Activated CD4-positive, alpha-beta T cell treated with anti-CD3 and anti-CD28 coated beads for 24 hours (primary cell): ENCODE data around the gene DPH1.
"Not testable (repeated sequence)": the region's sequence is repeated elsewhere in the genome, so short reads cannot be mapped to it uniquely, and the experiment has no call there.

ENCODE experiments used
- DNase-seq, 2 donors: peaks; one replicate each; pipeline ENCODE4 v3.0.0-alpha.2; 2020; ENCODE audit warnings: low read depth in 2 of 2

The DPH1 gene

GRCh38 chr17:2029911-2030778, at the start of gene DPH1:
DPH1 (plus strand) TSS chr17:2030153; CDS start chr17:2030170, 17 bp downstream.
- DNase-seq: peak; percentile 80 to 82

DNA sequence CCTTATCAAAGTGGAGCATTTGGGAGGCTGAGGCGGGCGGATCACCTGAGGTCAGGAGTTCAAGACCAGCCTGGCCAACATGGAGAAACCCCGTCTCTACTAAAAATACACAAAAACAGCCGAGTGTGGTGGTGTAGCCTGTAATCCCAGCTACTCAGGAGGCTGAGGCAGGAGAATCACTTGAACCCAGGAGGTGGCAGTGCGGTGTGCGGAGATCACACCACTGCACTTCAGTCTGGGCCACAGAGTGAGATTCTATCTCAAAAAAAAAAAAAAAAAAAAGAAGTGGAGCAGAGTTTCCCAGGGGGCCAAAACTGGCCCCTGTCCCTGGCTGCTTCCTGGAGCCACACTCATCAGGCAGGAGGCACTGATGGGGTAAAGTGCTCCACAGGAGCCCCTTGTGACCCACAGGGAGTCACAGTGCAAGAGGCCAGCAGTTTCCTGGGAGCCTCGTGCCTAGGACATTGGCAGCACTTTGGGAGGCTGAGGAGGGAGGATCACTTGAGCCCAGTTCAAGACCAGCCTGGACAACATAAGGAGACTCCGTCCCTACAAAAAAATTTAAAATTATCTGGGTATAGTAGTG, 49.2 kb upstream of the DPH1 start:
- DNase-seq: no peak

GRCh38 chr17:1982793-1983366, 47.1 kb upstream of the DPH1 start:
- not testable (repeated sequence) for DNase-seq

- no peak for DNase-seq
Measured at GRCh38 chr17:1985093-1985492, 44.9 kb upstream of the DPH1 start.

- no peak for DNase-seq
Measured at GRCh38 chr17:1985686-1986085, 44.3 kb upstream of the DPH1 start.

DNA sequence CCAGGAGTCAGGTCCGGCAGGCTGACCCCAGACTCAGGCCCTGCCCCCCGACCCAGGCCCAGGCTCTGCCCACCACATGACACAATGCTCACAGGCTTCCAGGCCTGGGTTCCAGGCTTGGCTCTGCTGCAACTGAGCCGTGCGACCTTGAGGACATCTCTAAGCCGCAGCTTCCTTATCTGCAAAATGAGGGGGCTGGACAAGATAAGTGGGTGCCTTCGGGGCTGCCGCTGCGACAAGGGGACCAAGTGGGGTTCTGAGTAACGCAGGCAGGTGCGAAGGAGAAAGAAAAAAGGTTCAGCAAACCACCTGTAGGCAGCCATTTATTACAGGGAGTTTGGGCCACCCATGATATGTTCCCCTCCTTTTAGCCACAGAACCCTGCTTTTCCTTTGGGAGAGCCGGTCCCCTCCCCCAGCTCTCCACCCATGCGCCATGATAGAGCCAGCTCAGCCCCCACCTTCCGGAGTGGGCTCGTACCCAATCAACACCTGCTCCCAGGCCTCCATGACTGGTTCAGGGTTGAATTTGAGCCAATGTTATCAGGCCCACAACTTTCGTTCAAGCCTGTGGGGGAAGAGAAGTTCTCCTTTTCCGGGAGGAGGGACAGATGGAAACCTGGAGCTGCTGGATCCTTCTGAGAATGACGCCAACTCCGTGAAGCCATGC, 43.0 kb upstream of the DPH1 start:
- DNase-seq: no peak

- DNase-seq: no peak
Measured at GRCh38 chr17:1989135-1989534, 40.8 kb upstream of the DPH1 start.

GRCh38 chr17:1992541-1992940, 37.4 kb upstream of the DPH1 start:
- DNase-seq: no peak

DNA sequence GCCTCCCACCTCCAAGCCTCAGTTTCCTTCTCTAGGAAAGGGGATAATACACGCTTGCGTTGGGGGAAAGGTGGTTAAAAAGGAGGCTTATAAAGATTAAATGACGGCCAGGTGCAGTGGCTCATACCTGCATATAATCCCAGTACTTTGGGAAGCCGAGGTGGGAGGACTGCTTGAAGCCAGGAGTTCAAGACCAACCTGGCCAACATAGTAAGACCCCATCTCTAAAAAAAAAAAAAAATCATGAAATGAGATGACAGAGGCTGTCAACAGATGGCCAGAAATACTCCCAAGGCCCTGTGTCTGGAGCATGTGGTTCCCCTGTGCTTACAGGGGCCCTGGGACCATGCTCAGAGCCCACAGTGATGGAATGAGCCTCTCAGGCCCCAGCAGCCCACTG, 35.2 kb upstream of the DPH1 start:
- no peak for DNase-seq

GRCh38 chr17:1995321-1995892, 34.5 kb upstream of the DPH1 start:
- DNase-seq: no peak

- no peak for DNase-seq
Measured at GRCh38 chr17:1995907-1996799, 33.8 kb upstream of the DPH1 start.

GRCh38 chr17:1996800-1997288, 33.1 kb upstream of the DPH1 start:
- DNase-seq: no peak

GRCh38 chr17:1997289-1997926, 32.5 kb upstream of the DPH1 start:
- no peak for DNase-seq

DNA sequence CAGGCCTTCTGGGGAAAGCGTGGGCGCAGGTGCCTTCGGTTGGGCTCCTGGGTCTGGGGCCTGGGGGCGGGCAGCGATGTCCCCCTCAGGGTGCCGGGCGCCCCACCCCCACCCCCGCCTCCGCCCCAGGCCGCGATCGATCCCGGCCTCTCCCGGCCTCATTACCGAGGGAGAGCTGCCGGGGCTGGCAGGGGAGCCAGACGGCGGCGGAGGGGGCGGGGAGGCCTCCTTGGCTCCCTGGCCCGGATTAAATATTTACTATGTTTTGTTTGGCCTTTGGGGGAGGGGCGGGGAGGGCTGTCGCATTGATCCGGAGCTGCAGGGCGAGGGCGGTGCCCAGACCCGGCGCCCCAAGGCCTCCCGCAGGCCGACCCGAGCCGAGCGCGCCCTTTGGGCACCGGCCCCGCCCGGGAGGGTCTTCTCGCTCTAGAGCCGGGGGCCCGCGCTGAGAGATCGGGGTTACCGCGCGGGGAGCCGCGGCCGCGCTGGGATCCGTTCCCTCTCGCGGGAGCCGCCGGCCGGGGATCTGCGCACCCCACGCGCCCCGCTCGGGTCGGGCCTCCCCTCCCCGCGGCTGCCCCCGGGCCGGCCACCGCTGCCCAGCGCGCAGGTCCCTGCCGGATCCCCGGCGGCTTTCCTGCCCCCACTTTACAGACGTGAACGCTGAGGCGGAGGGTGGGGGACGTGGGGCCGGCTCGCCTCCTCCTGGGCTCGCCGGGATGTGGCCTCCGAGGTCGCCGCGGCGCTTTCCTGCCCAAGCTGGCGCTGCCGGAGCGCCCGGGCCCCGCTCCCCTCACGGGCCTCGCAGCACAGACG, 31.8 kb upstream of the DPH1 start:
- no peak for DNase-seq

DNA sequence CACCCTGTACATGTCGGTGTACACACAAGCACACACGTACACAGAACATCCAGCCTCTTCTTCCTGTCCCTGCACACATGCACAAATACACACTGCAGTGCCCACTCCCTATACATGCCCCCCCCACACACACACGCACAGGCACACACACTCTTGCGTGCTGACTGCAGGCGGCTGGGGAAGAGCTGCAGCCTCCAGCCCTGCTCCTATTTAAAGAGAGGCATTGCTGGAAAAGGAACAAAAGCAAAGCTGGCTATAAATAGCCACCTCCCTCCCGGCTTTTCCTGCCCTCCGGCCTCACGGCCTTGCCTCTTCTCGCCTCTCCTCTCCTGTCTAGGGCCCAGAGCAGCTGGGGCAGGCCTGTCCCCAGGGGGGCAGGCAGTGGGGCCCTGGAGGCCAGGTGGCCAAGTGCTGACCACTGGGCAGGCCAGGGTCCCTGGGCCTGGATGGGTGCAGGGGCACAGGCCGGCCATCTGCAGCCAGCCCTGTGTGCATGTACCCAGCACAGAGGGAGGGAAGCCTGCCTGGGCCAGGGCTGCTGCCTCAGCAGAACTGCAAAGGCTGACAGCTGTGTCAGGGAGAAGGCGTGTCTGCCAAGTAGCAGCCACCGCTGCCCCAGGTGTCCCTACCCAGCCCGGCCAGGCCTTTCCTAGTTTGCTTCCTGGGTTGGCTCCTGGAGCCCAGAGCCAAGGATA, 30.2 kb upstream of the DPH1 start:
- no peak for DNase-seq

DNA sequence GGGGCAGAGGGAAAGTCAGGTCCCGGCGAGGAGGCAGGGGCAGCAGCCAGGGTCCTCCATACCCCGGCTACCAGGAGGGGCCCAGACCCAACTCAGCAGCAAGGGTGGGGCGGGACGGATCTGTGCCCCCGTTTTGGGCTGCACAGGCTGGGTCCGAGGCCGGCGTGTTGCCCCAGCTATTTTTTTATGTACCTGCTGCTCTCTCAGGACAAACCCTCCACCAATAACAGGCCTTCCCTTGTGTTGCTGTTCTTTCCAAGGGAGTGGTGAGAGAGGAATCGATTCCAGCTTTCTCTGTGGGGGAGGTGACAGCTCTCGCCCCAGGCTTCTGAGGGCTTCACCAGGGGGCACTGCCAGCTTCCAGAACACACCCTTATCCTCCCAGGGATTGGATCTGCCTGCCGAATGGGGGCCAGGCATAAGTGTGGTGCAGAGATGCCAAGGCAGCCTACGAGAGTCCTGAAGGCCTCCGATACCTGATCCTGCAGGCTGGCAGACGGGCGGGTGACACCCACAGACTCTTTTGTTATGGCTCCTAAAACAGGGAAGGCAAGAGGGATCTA, 27.1 kb upstream of the DPH1 start:
- DNase-seq: no peak

DNA sequence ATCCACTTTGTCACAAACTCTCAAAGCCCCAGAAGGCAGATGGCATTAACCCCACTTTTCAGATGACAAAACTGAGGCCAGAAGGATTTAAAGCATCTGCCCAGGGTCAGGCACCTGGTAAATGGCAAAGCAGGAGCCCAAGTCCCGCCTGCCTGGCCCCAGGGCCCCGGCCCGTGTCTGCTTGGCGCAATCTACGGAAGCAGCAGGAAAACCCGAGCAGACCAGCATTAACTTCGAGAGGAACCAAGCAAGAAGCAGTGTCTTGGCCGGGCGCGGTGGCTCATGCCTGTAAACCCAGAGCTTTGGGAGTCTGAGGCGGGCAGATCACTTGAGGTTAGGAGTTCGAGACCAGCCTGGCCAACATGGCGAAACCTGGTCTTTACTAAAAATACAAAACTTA, 26.4 kb upstream of the DPH1 start:
- no peak for DNase-seq

DNA sequence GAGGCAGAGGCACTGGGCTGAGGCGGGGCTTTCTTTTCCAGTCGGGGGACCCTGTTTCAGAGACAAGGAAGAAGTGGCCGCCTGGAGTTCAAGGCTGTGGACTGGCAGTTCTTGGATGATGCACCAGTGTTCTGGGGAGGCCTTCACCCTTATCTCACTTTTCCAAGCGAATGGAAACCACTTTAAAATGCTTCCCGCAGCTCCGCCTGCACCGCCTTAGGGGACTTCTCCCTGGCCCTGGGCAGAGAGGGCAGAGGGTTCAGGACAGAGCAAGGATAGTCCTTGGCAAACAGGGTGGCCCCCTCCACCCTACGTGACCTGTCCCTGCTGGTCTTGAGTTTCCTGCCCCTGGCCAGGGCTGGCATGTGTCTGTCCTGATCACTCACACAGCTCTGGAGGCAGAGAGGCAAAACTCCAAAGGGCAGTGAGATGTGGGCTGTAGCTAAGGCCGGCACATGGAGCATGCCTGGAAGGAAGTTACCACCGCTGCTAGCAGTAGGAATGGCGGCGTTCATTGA, 25.5 kb upstream of the DPH1 start:
- no peak for DNase-seq
